HG03558 (cell line): ENCODE data around the gene NUP214.

Experiments used
- ATAC-seq: cut with Tn5 transposase; IDR thresholded peaks from one replicate; pipeline ENCODE4 v1.9.1; 2021; ENCODE audit warnings: moderate number of reproducible peaks; ENCODE audit not compliant: unreplicated experiment; ENCODE audit errors: extremely low read depth

The NUP214 gene

GRCh38 chr9:131273856-131274673, 148.7 kb downstream of the NUP214 start:
- no peak for ATAC-seq

GRCh38 chr9:131274674-131275331, 149.4 kb downstream of the NUP214 start:
- no peak for ATAC-seq

GRCh38 chr9:131275332-131276093, 150.1 kb downstream of the NUP214 start:
- no peak for ATAC-seq

GRCh38 chr9:131276094-131276888, 150.9 kb downstream of the NUP214 start, which contains the start of gene FAM78A:
Gene FAM78A, minus strand, starts transcription at chr9:131276510. Its CDS starts 331 bp downstream, at chr9:131276179.
- no peak for ATAC-seq

GRCh38 chr9:131276891-131277286, 151.5 kb downstream of the NUP214 start:
- no peak for ATAC-seq

- no peak for ATAC-seq
Observed at GRCh38 chr9:131277287-131277909, 152.0 kb downstream of the NUP214 start.

- no peak for ATAC-seq
Observed at GRCh38 chr9:131277910-131278701, 152.7 kb downstream of the NUP214 start.

- no peak for ATAC-seq
Observed at GRCh38 chr9:131278702-131279111, 153.3 kb downstream of the NUP214 start.

GRCh38 chr9:131279196-131279862, 153.9 kb downstream of the NUP214 start:
- ATAC-seq = no peak

- ATAC-seq = no peak
Observed at GRCh38 chr9:131279863-131280570, 154.6 kb downstream of the NUP214 start.

- ATAC-seq = no peak
Observed at GRCh38 chr9:131280660-131281059, 155.3 kb downstream of the NUP214 start.

GRCh38 chr9:131281119-131281965, 156.0 kb downstream of the NUP214 start:
- no peak for ATAC-seq

- no peak for ATAC-seq
Observed at GRCh38 chr9:131282175-131282574, 156.8 kb downstream of the NUP214 start.

- no peak for ATAC-seq
Observed at GRCh38 chr9:131282688-131283422, 157.5 kb downstream of the NUP214 start.
